Measurements from ENCODE around the gene ITGB1BP1.

ITGB1BP1 gene

GRCh38 chr2:9356261-9356660, 67.1 kb downstream of the ITGB1BP1 start:
- H3K36me3 ChIP-seq (replicated peaks) = peaks cover 58% of the 10 kb centered on the region
- DNase-seq = no peak

GRCh38 chr2:9355716-9356115, 67.6 kb downstream of the ITGB1BP1 start:
- Histone ChIP-seq H3K27ac (no peak overlapping the region), H3K4me3 (ENCODE audit: low read depth, low read length) (no peak overlapping the region), H3K36me3 (replicated peaks) (peaks cover 64% of the 10 kb centered on the region), H3K27me3 (replicated peaks) (no peaks in the 10 kb centered on the region)
- DNase-seq = no peak
- TF ChIP-seq CTCF (IDR thresholded peaks at IDR 0.05; ENCODE audit: low read depth, low read length, missing control alignments) = no peak
- in situ Hi-C loops (cut with HindIII; ENCODE audit: low pct_ligation_motif_present, low sequenced_read_pairs) = no loop called here

More at GRCh38 chr2:9356261-9356660, 67.1 kb downstream of the ITGB1BP1 start:
- H3K27me3 ChIP-seq (replicated peaks) = no peaks in the 10 kb centered on the region
- H3K27ac ChIP-seq = no peak overlapping the region
- in situ Hi-C loops (cut with HindIII; ENCODE audit: low pct_ligation_motif_present, low sequenced_read_pairs) = no loop called here
- no peak overlapping the region for H3K4me3 ChIP-seq (ENCODE audit: low read depth, low read length)
- TF ChIP-seq CTCF (IDR thresholded peaks at IDR 0.05; ENCODE audit: low read depth, low read length, missing control alignments) = no peak

- Histone ChIP-seq H3K27me3 (replicated peaks) (no peaks in the 10 kb centered on the region), H3K4me3 (ENCODE audit: low read depth, low read length) (no peak overlapping the region), H3K36me3 (replicated peaks) (peaks cover 65% of the 10 kb centered on the region), H3K27ac (no peak overlapping the region)
- DNase-seq = no peak
- in situ Hi-C loops (cut with HindIII; ENCODE audit: low pct_ligation_motif_present, low sequenced_read_pairs) = no loop called here
- no peak for TF ChIP-seq CTCF (IDR thresholded peaks at IDR 0.05; ENCODE audit: low read depth, low read length, missing control alignments)
Measured at GRCh38 chr2:9355270-9355669, 68.1 kb downstream of the ITGB1BP1 start.

GRCh38 chr2:9354318-9354717, 69.0 kb downstream of the ITGB1BP1 start:
- Histone ChIP-seq H3K27ac (no peak overlapping the region), H3K36me3 (replicated peaks) (peaks cover 56% of the 10 kb centered on the region), H3K4me3 (ENCODE audit: low read depth, low read length) (no peak overlapping the region), H3K27me3 (replicated peaks) (no peaks in the 10 kb centered on the region)
- DNase-seq = no peak
- TF ChIP-seq CTCF (IDR thresholded peaks at IDR 0.05; ENCODE audit: low read depth, low read length, missing control alignments) = no peak
- in situ Hi-C loops (cut with HindIII; ENCODE audit: low pct_ligation_motif_present, low sequenced_read_pairs) = no loop called here

Data from brain microvascular endothelial cell (primary cell).